Stimulated activated CD8-positive, alpha-beta memory T cell treated with anti-CD3 and anti-CD28 coated beads, Interleukin-12 subunit alpha, Interleukin-12 subunit beta, amount 100 ng/mL, for 24 hours (primary cell): ENCODE results near the gene MTNR1B.

Experiments used
- DNase-seq: peaks from one replicate; pipeline ENCODE4 v3.0.0-alpha.2; 2020; ENCODE audit errors: extremely low read depth

Gene MTNR1B

DNA sequence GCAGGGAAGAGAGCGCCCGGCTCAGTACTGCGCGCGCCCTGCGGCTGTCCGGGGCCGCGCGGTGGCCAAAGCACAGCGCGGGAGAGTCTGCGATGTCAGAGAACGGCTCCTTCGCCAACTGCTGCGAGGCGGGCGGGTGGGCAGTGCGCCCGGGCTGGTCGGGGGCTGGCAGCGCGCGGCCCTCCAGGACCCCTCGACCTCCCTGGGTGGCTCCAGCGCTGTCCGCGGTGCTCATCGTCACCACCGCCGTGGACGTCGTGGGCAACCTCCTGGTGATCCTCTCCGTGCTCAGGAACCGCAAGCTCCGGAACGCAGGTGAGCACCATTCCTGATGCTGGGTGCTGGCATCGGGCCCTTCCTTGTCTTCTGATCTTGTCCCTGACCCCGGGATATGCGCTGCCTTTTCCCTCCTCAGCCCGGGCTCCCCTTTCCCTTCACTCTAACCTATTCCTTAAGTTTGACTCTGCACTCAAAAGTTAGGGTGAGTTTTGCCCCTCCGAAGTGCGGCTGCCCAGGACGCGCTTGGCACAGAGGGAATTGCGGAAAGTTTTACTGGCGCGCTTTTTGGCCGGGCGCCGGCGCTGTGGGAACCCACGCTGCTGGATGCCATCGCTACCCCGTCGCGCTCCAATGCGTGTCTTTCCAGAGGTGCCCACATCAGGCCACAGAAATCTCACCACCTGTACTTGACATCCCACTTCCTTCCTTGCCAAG is at the start of gene MTNR1B:
Gene MTNR1B, plus strand, starts transcription at position 18 of the 714 bp plus-strand sequence. Its CDS starts 75 bp downstream, at position 93.
- no peak for DNase-seq

DNA sequence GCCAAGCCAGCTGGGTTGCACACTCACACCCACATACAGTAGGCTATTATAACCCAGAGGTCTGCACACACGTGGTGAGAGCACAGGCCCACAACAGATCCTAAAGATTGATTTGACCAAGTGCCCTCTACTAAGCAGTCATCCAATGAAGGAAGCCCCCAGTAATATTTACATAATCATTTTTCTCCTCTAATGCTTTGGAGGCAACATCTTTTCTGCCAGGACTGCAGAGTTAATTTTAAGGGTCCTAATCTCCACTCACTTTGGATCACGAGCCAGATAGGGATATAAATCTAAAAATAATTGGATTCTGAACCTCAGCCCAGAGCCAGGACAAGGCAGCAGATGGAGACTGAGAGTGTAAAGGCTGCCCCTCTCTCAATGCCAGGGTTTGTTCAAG is 49.1 kb upstream of the MTNR1B start:
- no peak for DNase-seq

- DNase-seq: no peak
These were observed 46.7 kb upstream of the MTNR1B start for GRCh38 chr11:92922731-92923130.

- no peak for DNase-seq
These were observed 40.2 kb upstream of the MTNR1B start for GRCh38 chr11:92929246-92929645.

DNA sequence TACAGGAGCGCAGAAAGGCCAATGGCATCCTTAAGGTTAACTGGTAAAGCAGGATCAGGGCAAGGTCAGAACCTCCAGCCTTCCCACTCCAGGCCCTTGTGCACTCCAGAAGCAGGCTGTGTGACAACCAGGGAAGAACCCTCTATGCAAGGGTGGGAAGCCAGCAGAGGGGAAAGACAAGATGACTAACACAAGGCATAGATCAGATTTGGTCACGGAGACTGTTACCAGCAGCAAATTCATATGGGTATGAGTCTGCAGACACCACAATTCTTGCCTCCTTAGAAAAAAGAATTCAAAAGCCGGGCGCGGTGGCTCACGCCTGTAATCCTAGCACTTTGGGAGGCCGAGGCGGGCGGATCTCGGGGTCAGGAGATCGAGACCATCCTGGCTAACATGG is 39.8 kb upstream of the MTNR1B start:
- DNase-seq: no peak

- DNase-seq: no peak
These were observed 37.6 kb upstream of the MTNR1B start for GRCh38 chr11:92931746-92932422.

- DNase-seq: no peak
These were observed 30.1 kb upstream of the MTNR1B start for GRCh38 chr11:92939305-92939704.

DNA sequence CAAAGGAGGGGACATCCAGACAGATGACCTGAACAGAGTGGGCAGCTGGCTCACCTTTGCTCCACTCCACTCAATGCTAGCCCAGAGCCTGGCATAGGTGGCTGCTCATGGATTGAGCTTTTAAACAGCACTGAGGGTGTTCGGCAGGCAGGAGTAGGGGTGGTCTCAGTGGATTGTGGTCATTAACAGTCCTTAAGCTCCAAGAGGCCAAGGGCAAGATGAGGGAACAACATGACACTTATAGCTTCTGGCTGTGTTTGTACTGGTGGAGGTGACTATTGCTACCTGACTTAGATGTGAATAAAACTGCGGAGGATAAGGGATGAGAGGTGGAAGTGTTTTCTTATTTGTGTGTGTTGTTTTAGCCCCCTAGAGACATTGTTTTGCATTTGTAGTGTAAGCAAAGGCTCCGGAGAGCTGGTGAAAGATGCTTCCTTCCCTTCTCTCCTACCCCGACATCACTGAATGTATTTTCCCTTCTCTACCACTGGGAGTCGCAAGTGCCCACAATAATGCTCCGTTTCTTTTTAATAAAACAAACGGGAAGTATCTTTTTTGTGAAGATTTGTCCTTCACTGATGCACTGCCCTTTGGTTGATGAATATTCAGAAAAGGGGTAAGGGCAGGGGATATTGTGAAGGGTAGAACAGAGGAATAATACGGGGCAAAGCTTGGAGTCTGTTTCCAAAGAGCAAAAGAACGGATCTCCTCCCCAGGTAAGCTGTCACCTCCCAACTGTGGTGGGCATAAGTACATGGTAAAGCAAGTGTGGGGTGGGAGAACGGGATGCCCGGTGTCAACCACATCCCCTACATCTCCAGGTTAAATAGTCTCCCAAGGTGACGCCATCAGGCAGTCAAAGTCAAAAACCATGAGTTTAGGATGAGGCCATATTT is 27.5 kb upstream of the MTNR1B start:
- DNase-seq: no peak

GRCh38 chr11:92946707-92947106 is 22.7 kb upstream of the MTNR1B start:
- no peak for DNase-seq

DNA sequence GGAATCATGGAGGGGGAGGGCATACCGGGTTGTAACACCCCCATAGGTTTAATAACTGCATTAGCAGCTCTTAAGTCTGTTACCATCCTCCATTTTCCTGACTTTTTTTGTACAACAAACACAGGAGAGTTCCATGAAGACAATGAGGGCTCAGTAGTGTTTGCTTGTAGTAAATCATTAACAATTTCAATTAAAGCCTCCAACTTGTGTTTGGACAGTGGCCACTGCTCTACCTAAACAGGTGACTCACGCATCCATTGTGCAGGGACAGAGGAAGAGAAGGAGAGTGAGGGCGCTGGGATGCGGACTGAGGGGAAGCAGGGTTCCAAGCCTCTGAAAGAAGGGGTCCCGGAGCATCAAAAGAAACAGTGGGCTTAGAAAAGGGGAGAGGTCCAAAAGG is 21.3 kb upstream of the MTNR1B start:
- DNase-seq: no peak

DNA sequence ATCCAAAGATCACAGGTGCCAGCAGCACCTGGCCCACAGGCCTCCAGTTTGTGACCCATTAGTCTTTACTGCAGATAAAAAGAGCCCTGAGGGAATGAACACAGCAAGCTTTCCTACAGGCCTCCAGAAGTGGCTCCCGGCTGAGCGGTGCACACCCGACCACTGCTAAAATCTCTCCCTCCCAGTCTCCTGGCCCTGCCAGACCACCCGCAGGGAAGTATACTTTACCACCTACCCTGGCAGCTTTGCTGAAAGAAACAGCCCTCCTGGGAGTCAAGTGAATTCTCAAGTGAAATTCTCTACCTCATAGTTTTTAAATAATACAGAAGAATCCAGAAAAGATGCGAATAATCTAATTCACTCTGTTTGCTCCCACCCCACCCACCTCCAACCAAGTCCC is 15.4 kb upstream of the MTNR1B start:
- DNase-seq: no peak

- DNase-seq: no peak
These were observed 13.6 kb upstream of the MTNR1B start for GRCh38 chr11:92955860-92956259.

DNA sequence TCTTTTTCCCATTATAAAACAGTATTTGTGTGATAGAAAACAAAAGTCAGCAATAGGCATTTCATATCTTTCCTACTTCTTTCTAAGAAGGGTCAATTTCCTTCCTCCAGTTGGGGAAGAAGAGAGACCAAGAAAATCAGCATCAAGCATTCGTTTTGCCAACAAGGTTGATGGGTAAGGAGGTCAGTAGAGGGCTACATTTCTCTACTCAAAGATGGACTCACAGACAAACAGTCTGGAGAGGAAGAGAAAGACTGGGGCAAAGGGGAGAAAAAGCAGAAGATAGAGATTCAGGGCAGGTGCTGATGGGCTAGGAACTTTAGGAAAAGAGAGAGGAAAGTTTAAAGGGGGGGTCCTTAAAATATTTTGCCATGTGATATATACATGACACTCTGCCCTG is 8.6 kb upstream of the MTNR1B start:
- no peak for DNase-seq

DNA sequence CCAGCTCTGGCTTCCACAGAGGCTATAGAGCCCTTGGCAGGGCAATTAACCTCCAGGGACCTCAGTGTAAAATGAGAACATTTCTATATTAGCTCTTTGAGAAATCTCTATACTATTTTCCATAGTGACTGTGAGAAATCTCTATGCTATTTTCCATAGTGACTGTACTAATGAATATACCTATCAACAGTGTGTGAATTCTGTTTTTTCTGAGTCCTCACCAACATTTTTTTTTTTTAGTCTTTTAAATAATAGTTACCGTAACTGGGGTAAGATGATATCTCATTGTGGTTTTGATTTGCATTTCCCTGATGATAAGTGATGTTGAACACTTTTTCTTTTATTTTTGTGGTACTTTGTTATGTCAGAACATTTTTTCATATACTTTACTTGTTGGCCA is 7.0 kb upstream of the MTNR1B start:
- DNase-seq: no peak

DNA sequence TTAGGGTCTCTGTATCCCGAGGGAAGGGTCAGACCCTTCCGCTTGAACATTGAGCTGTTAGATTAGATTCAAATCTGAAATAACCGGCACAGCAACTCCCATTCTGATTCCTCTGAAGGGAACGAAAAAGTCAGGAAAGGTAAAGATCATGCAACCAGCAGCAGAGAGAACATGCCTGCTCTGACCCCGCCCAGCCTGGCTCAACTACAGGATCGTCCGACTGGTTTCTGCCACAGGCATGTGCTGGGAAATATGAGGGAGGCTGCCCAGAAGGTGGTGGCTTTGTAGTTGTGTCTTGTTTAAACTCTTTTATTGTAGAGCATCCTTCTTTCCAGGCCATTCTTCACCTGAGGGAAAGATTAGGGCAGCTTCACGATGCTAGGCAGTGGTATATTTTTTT is 5.0 kb upstream of the MTNR1B start:
- no peak for DNase-seq

GRCh38 chr11:92965196-92965595 is 4.3 kb upstream of the MTNR1B start:
- DNase-seq: no peak

DNA sequence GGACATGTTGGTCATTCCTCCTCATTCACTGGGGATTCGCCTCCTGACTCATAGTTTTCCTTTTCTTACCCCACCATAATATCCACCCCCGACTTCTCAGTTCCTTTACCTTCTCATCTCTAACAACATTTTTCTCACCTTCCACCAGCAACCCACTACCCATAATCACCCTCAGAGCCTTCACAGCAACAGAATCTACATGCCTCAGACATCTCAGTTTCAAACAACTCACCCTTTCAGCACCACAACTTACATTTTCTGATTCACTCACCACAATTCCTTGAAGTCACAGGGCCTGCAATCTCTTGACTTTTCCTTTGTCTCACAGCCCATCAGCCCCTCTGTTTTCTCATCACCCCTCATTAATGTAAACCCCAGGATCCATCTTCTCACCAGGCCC is 2.3 kb upstream of the MTNR1B start:
- DNase-seq: no peak

DNA sequence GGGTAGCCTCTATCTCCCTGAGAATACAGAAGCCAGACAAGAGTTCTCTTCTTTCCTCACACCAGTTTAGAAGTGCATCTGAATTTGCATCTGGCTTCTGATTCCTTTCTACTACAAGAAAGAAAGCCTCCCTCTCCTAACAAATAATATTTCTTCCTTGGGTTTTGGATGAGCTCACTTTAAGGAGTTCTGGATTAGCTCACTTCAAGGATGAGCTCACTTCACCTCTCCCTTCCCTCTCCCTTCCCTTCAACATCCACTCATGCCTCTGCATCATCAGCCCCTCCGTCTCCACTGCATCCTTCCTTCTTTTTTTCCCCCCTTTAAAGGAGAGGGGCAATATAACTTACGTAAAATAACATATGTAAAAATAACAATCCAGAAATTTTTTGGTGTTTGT is 1.6 kb upstream of the MTNR1B start:
- no peak for DNase-seq

GRCh38 chr11:92969293-92969633 is 188 bp upstream of the MTNR1B start:
- no peak for DNase-seq

DNA sequence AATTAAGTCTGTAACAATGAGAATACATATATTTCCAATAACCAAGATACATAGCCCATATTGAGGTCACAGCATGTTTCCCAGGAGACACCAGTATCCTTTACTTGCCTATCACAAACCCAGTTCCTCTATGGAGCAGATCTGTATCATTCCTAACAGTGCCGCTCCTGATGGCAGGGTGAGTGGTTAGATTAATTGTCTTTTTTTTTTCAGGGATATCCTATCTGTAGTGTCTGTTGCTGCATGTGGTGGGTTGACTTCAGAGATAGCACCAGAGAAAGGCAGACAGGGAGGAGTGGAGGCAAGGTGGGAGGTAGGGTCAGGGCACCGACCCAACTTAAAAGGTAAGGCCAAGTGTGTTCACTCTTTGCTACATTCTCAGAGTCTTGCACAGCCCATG is 2.8 kb downstream of the MTNR1B start:
- no peak for DNase-seq

DNA sequence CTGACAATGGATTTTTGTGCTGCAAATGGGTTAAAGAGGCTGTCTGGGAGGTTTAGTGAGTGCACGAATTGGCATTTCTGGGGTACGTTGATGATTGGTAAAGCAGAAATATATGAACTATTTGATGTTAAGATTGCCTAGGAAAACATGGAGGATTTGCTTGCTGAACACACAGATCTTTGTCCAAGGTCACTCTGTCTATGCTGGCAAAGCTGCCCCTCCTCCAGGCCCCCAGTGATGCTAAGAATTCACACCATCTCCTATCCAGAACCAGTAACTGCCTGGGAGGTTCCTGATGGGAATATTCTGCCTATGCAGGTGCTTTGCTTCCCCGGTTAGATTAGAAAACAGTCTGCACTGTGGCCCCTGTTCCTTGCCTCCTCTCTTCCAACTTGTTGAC is 5.8 kb downstream of the MTNR1B start:
- no peak for DNase-seq

GRCh38 chr11:92976681-92977080 is 7.2 kb downstream of the MTNR1B start:
- no peak for DNase-seq

DNA sequence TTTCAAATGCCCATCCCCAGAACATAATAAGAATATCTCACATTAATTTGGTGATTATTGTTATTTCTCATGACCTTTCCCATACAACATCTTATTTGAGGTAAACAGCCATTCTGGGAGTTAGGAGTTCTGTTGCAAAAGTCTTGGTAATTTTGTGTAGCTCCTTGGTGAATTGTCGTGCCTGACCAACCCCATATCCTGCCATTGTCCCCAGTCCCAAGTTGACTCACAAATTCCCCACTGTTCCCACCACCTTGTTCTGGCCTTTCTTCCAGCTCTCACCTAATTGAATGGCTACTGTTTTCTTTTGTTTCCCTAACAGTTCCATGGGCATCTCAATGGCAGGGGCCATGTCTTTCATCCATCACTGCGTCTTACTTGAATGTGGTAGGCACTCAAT is 8.0 kb downstream of the MTNR1B start:
- DNase-seq: no peak
